A549 (cell line): ENCODE results near the gene HIVEP1.

ENCODE experiments used
- CTCF ChIP-seq: fragments of >200 bp; sonication (Bioruptor Twin); formaldehyde crosslinking; IDR thresholded peaks from 3 replicates; pipeline ENCODE4 v1.5.1; 2016
- EP300 ChIP-seq, 2 experiments: fragments of >200 bp; sonication (Bioruptor Twin); formaldehyde crosslinking; IDR thresholded peaks; 2 replicates in 1 of 2; 3 replicates in 1 of 2; pipeline ENCODE4 v1.6.1; 2016 to 2017
- JUN ChIP-seq, 2 experiments: fragments of >200 bp; sonication (Bioruptor Twin); formaldehyde crosslinking; IDR thresholded peaks; 2 replicates in 1 of 2; 3 replicates in 1 of 2; pipeline ENCODE4 v1.6.1; 2016 to 2017
- POLR2A ChIP-seq: IDR thresholded peaks from 2 replicates; pipeline ENCODE4 v1.6.1; 2012; ENCODE audit warnings: mild to moderate bottlenecking, low read length

- TF ChIP-seq CTCF (no peak), EP300 (IDR thresholded peaks at IDR 0.05) (no peak), POLR2A (no peak), JUN (IDR thresholded peaks at IDR 0.05) (no peak)
Observed at GRCh38 chr6:12165297-12165696, 153.2 kb downstream of the HIVEP1 start.
